Body of pancreas (tissue), 4 donors: ENCODE data around the gene TRAPPC2L.

Source experiments
- POLR2A ChIP-seq, 3 donors: fragments of 450-650 bp; IDR thresholded peaks; one replicate each; pipeline ENCODE4 v1.6.1; 2016; ENCODE audit warnings: antibody characterized with exemption in 3 of 3, mild to moderate bottlenecking in 2 of 3
- TF ChIP-seq, protein P1 (sequence below), 7 experiments: fragments of 450-650 bp in 4 of 7; fragments of 200-600 bp in 3 of 7; sonication (generic) in 3 of 7; IDR thresholded peaks; one replicate each; pipeline ENCODE4 v1.5.1; 2016 to 2019; ENCODE audit warnings: antibody characterized with exemption in 7 of 7

- TF ChIP-seq, protein P1, sequence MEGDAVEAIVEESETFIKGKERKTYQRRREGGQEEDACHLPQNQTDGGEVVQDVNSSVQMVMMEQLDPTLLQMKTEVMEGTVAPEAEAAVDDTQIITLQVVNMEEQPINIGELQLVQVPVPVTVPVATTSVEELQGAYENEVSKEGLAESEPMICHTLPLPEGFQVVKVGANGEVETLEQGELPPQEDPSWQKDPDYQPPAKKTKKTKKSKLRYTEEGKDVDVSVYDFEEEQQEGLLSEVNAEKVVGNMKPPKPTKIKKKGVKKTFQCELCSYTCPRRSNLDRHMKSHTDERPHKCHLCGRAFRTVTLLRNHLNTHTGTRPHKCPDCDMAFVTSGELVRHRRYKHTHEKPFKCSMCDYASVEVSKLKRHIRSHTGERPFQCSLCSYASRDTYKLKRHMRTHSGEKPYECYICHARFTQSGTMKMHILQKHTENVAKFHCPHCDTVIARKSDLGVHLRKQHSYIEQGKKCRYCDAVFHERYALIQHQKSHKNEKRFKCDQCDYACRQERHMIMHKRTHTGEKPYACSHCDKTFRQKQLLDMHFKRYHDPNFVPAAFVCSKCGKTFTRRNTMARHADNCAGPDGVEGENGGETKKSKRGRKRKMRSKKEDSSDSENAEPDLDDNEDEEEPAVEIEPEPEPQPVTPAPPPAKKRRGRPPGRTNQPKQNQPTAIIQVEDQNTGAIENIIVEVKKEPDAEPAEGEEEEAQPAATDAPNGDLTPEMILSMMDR (IDR thresholded peaks at IDR 0.05): no peak
- TF ChIP-seq POLR2A (IDR thresholded peaks at IDR 0.05): no peak
Observed at GRCh38 chr16:88847654-88848053, 9.3 kb upstream of the TRAPPC2L start.
